ENCODE measurements around the gene TP53TG5.

TP53TG5 gene

DNA sequence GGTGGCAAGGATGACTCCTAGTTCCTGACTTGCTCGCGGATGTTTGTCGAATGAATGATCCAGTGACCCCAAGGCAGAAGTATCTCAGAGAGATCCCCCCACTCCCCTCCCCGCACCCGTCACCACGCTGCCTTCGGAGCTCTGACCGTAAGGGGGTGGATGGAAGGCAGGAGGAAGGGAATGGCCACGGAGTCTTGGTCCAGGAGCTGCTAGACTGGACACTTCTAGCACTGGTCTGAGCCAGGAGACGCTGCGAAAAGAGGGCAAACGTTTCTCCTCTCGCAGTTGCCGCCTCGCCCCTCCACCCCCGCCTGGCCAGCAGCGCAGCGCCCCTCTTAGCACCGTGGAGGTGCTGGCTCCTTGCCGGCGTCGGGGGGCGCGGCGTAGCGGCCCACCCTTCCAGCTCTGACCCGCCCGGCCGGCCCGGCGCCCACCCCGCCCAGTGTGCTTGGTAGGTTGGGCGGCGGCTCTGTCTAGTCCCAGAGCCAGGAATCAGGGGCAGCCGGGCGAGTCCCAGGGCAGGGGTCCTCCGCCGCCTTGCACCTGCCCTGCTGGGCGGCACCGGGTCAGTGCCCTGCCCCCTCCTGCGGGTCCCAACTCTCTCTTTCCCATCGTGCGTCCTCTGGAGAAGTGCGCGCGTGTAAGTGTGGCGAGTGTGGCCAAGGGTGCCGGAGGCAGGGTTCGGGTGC, 27.6 kb upstream of the TP53TG5 start:
- DNase-seq = no peak

DNA sequence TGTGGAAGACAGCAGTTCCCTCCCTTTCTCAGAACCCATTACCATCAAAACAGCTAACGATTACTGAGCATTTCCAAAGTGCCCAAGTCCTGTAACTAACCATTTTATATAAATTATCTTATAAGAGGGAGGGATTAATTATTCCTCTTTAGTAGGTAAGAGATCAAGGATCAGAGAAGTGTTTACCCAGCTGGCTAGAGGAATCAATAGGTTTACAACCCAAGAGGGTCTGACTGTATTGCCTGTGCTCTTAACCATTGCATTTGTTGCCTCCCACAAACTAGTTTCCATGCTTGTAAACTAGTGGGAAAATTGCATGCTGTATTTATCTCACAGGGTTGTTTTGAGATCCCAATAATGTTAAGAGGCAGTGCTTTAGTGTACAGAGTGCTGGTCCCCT, 26.3 kb upstream of the TP53TG5 start:
- DNase-seq = no peak

DNA sequence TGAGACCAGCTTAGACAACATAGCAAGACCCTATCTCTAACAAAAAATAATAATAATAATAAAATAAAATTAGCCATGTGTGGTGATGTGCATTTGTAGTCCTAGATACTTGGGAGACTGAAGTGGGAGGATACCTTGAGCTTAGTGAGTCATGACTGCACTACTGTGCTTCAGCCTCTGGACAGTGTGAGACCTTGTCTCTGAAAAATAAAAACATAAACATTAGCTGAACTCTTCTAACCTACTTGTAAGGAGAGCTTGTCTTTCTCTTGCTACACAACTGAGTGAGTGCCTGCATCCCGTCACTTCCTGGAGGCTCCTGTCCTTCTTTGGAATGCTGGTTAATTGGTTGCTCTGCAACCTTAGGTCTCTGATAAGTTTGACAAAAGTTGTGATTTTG, 24.8 kb upstream of the TP53TG5 start:
- DNase-seq = no peak

DNA sequence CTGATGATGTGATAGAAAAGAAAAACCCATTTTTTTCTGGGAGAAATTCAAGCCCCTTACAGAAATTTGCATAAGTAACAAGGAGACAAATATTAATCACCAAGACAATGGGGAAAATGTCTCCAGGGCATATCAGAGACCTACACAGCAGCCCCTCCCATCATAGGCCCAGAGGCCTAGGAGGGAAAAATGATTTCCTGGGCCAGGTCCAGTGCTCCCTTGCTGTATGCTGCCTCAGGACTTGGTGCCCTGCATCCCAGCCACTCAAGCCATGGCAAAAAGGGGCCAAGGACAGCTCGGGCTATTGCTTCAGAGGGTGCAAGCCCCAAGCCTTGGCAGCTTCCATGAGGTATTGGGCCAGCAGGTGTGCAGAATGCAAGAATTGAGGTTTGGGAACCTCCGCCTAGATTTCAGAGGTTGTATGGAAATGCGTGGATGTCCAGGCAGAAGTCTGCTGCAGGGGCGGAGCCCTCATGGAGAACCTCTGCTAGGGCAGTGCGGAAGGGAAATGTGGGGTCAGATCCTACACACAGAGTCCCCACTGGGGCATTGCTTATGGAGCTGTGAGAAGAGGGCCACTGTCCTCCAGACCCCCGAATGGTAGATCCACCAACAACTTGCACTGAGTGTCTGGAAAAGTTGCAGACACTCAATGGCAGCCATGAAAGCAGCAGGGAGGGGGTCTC, 22.4 kb upstream of the TP53TG5 start:
- no peak for DNase-seq

DNA sequence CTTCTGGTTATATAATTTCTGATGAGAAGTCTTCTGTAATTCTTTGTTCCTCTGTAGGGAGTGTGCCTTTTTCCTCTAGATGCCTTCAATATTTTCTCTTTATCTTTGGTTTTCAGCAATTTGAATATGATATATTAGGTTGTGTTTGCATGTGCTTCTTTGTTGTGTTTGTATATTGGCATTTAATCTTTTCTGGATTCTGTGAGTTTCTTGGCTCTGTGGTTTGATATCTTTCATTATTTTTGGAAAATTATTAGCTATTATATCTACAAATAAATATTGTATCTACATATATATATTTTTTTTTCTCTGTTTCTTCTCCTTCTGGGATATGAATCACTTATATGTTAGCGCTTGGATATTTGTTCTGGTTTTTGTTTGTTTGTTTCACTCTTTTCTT, 20.9 kb upstream of the TP53TG5 start:
- no peak for DNase-seq

DNA sequence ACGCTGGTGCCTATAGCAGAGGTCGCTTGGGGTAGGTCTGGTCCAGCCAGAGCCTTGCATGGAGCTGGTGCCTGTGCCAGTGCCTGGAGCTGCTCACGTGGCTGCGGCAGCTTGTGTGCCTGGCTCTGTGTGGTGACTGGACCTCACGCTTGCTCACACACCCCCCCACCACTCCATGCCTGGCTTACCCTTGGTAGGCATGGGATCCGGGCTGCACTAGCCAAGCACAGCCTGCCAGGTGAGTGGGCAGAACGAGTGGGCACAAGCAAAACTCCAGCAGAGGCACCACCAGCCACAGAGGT, 16.9 kb upstream of the TP53TG5 start:
- DNase-seq = no peak

DNA sequence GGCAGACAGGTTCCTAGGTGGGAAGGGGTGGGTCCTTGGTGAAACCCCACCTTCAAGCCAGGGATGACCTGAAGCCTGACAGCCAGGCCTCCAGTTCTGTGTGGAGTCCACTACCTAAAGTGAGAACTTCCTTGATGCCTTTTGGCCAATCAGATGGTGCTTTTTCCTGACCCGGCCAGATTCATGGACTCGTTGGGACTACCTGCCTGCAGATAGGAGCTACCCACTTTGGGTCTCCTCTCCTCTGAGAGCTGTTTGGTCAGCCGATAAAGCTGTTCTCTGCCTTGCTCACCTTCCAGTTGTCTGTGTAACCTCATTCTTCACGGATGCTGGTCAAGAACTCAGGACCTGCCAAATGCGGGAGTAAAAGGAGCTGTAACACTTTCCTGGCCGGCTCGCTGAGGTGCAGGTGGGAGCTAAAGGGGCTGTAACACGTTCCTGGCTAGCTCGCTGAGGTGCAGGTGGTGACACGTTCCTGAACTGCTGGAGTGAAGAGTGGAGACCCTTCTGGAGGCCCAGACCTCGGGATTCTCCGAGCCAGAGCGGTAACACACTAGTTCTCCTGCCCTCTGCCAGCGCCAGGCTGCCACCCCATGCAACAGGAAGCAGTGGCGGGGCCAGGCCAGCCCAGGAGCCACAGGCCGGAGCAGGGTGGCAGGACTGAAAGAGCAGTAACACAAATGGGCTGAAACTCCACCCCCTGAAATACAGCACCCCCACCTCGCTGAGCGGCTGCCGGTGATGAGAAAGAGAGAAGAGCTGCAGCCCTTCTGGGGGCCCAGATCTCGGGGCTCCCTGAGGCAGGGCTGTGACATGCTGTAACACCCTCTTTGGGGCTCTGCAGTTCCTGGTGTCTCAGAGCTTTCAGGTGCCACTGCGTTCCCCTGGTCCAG, 16.3 kb upstream of the TP53TG5 start:
- DNase-seq = no peak

DNA sequence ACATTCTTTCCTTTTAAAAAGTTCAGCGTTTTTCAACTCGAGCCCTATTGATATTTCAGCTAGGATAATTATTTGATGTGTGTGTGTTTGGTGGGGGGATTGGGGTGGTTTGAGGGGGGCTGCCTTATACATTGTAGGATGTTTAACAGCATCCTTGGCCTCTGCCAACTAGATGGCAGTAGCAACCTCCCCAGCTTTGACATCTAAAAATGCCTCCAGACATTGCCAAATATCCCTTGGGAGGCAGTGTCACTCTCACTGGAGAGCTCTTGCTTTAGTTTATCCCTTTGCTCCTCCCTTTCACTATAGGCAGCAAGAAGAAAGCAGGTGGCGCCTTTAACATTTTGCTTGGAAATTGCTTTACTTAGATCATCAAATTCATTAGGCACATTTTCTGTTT, 14.6 kb upstream of the TP53TG5 start:
- DNase-seq = peak; percentile 53

DNA sequence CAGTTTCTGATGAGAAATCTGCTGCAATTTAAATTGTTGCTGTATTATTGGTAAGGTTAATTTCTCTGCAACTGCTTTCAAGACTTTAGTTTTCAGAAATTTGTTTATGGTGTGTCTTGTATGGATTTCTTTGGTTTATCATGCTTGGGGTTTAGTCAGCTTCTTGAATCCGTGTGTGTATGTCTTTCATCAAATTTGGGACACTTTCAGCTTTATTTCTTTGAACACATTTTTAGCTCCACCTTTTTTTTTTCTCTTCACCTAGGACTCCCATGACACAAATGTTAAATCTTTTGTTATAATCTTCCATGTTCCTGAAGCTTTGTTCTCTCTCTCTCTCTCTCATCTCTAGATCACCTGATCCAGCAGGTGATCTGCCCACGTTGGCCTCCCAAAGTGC, 13.4 kb upstream of the TP53TG5 start:
- DNase-seq = no peak

DNA sequence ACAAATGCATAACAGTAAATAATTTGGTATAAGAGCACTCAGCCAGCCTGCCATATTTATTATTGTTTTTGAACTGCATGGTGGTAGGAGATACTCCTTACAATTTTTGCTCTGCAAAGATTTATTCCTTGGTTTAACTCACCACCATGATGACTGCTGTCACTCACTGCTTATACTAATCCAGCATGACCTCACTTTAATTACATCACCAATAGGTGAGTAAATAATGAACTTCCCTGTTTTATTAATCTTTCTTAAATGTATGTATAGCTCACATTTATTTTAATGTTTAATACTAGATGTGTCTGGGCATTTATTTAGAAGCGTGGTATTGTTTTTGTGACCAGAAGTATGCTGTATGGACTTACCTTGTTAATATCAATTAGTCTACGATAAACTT, 12.8 kb upstream of the TP53TG5 start:
- no peak for DNase-seq

DNA sequence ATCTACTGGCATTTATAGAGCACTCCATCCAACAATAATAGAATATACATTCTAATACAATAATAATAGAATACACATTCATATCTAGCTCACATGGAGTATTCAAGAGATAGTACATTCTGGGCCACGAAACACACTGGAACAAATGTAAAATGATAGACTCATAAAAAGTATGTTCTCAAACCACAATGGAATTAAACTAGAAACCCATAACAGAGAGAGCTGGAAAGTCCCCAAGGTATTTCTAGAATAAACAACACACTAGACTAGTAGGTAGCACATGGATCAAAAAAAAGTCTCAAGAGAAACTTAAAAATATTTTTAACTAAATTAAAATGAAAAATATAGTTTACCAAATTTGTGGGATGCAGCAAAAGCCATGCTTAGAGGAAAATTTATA, 9.1 kb upstream of the TP53TG5 start:
- DNase-seq = no peak

DNA sequence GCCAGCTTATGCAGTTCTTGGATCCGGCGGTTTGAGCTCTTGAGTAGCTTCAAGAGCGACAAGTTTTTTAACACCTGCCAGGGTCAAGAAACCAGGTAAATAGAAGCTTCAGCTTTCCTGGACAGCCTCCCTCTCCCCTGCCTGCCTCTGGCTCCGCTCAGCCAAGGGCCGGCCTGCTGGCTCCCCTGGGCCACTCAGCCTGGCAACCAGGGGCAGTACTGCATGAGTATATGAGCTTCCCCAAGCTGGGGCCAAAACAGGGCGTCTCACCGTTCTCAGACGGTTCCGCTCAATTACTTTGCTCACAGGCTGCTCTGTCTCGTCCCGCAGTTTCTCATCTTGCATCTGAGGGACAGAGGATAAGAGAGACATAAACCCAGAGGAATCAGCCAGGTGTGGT, 856 bp downstream of the TP53TG5 start:
- no peak for DNase-seq

DNA sequence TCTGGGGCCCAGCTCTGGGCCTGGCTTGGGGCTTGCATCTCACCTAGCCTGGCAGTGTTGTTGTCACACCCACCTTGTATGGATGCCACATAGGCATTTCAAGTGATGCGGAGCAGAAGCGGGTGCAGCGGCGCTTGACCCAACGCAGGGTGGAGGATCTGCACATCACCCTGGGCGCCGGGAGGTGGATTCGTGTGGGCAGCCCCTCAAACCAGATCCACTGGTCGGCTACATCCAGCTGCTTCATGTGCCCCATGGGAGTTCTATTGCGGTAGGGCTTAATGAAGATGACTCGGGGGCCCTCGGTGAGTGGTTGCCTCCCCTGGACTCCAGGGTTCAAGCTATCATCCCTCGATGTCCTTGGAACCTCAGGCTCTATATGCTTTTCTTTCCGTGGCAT, 3.2 kb downstream of the TP53TG5 start:
- DNase-seq = no peak

DNA sequence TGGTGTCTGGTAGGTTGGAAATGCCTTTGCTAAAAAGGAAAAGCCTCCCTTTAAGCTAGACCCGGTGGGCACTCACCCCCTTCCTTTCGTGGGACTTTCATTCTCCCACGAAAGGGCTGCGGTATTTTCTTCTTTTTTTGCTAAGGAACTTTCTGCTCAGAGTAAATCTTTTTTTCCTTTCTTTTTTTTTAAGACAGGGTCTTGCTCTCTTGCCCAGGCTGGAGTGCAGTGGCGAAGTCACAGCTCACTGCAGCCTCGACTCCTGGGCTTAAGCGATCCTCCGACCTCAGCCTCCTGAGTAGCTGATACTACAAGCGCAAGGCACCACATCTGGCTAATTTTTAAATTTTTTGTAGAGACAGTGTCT, 4.0 kb downstream of the TP53TG5 start:
- DNase-seq = no peak

DNA sequence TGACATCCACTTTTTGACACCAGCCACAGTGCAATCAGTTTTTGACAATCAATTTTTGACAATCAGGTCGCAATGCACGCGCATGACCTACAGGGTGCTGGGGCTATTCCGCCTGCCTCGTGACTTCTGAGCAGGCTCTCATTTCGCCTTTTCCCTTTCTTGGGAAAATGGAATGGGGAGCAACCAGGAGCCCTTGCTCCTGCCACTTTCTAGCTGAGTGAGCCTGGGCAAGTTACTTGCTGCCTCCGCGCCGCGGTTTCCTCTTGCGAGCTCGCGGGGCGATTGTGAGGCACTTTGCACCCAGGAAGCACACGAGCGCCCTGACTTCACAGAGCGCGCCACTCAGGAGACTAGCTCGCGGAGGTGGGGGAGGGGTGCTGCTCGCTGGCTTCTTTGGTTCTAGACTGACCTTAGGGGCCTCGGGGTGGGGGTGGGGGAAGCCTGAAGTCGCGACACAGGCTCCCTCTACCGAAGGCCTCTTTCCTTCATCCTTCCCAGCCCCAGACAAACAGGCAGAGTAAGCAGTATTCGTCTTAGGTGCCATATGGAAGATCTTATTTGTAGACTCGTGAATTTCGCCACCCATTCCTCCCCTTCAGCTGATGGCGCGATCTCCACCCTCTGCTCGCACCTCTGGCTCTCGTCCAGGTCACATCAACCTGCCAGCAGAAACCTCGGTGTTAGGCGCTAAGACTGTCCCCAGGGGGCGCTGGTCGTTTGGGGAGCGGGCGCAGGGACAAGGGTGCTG, 4.6 kb downstream of the TP53TG5 start:
- peak; percentile 88 for DNase-seq

DNA sequence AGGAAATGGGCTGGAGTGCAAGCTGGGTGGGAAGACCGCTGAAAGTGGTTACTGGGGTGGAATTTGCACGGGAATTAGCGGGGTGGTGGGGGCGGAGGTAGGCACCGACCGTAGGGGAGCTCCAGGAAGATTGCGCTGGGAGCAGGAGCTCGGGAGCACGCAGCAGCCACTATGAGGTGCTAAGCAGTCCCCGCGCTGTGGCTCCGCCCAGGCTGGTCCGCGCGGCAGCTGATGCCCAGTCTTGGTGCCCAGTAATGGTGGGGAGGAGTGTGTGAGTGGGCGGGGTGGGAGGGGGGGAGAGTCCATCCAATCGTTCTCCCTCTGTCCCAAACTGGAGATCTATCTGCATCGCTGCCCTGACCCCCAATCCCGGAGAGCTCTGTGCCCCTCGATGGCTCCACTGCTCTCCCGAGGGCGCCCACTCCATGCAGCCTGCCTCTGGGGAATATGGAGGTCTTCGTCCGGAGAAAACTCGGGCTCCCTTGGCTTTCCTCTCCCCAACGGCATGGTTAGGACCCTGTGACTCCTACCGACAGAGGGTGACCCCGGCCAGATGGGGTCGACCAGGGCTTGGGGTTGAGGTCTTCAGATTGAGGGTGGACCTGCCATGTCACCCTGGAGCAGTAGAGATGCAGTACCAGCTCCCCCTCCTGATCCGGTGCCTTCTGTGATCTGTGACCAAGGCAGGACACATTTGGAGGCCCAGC, 5.3 kb downstream of the TP53TG5 start:
- DNase-seq = peak; percentile 58

DNA sequence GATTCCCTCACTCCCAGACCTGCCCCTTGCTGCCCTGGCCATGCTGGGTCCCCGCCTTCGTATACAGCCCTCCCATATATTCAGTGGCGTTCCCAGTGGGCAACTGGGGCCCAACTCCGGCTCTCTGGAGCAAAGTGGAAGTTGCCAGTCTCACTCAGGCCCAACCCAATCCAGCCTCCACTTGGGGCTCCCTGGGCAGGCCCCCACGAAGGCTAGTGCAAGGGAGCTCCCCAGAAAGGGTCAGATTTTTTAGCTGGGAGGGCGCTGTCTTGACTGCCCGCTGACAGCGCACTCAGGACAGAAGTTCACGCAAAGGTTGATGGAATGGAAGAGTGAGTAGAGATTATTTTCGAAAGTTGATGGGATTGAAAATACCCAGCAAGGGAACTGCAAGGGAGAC, 5.9 kb downstream of the TP53TG5 start:
- DNase-seq = no peak

DNA sequence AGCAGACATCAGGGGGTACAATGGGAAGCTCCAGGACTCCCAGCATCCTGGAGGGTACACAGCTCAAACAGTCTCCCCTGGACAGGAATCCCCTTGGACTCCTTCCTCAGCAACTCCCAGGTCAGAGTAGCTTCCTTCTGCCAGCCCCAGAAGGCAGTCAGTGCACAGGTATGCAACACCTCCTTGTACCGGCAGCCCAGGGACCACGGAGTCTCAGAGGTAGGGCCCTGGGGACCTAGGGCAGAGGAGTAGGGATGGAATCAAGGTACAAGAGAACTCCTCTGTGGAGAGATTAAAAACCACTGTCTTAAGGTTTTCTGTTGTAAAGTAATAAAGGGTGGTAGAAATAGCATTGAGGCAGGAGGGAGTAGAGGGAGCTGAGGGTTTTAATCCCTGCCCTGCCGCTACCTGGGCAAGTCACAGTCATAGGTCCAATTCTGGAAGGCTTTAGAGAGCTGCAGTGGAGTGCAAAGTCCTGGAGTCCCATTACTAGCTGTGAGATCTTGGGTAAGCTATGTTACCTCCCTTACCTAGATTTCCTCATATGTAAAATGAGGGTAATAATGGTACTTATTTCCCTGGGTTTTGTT, 7.5 kb downstream of the TP53TG5 start:
- DNase-seq = no peak

DNA sequence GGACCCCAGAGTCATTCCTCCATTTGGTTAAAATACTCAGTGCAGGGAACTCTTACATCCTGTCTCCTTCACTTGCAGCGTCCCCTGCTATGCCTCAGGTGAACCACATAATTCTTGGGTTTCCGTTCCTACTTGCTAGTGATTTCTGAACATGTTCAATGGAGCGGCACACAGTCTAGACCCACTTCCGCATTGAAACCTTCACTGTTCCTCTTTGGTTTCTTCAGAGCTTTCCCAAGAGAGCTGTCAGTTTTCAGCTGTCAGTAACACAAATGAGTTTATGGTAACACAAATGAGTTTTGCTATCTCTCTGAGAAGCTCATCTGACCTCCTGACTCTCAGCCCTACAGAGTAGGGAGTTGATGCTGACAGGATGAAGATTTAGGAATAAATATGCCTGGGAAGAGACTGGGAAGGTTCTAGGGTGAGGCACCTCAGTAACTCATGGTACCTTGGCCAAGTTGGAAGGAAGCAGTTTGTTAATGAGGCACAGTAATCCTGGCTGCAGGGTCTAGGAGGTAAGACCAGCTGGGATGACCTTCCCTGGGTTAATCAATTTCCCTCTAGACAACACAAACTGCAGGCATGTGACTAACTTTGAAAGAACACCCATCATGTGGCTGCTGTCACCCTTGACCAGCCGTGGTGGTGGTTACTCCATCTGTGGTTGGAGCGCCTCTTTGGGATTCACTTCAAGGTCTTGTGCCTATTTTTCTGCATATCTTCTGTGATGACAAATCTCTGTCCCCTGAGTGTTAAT, 9.7 kb downstream of the TP53TG5 start:
- DNase-seq = no peak

DNA sequence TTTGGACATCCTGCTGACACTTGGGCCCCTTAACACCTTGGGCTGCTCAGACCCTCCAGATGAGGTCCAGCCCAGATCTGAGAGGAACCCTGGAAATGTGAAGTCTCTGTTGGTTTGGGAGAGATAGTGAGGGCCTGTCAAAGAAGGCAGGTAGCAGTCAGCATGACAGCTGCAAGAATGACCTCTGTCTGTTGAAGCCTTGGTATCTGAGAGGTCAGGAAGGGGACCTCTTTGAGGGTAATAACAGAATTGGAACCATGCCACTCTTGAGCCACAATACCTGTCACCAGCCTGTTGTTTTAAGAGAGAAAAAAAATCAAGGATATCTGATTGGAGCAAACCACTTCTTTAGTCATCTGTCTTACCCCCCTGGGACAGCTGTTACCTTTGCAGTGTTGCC, 11.0 kb downstream of the TP53TG5 start:
- no peak for DNase-seq

DNA sequence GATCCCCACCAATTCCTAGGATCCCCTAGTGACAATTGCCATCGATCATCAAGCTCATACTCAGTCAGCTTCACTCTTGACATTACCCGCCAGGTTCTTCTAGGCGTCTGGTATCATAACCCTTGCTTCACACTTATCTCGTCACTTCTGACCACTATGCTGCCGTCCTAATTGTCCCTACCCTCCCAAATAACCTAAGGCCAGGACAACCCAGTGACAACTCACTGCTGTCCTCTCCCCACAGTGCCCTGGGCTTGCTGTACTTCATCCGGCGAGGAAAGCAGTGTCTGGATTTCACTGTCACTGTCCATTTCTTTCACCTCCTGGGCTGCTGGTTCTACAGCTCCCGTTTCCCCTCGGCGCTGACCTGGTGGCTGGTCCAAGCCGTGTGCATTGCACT, 11.5 kb downstream of the TP53TG5 start:
- no peak for DNase-seq

DNA sequence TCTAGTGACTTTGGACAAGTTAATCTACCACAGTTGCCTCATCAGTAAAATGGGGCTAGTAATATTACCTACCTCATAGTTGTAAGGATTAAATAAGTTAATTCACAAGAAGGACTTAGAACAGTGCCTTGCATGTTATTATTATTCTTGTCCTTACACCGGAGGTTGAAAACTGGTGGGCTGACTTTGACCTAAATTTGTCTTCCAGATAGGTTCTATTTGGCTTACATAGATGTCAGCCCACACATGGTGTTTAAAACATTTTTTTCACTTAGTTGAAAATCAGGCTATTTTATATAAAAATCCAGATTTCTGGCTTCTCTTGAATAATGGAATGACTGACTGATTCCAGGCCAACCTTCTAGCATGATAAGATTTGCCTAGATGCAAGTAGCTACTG, 11.9 kb downstream of the TP53TG5 start:
- no peak for DNase-seq

Measured in midbrain (tissue), 1 donor.